AG04449 (cell line): Measurements from ENCODE around the gene RSPH10B.
"Not testable (repeated sequence)": the region's sequence is repeated elsewhere in the genome, so short reads cannot be mapped to it uniquely, and the experiment has no call there.

Experiments
- CTCF ChIA-PET: fragments of 350-600 bp; formaldehyde crosslinking; extraction: SDS; loops from one replicate; lab custom pipeline; 2021; ENCODE audit warnings: antibody characterized with exemption; lab: Yijun Ruan, JAX
- POLR2A ChIA-PET: fragments of 400-600, 350-600 bp; formaldehyde crosslinking; extraction: SDS; loops from one replicate; lab custom pipeline; 2020; ENCODE audit warnings: antibody characterized with exemption, inconsistent platforms; lab: Yijun Ruan, JAX
- DNase-seq: peaks from one replicate; pipeline ENCODE4 v3.0.0-alpha.2; 2010; ENCODE audit warnings: low read depth, low spot score
- H3K4me3 ChIP-seq: 2 replicates; pipeline ENCODE4 v1.5.1; 2011; ENCODE audit warnings: low read depth, mild to moderate bottlenecking, control low read depth, low read length
- CTCF ChIP-seq: IDR thresholded peaks from one replicate; pipeline ENCODE4 v1.5.1; 2011; ENCODE audit warnings: mild to moderate bottlenecking, moderate library complexity, low read length, control low read depth, inconsistent platforms; ENCODE audit not compliant: insufficient read depth; ENCODE audit errors: missing control alignments

RSPH10B gene

GRCh38 chr7:6008668-6009611 lies 38.5 kb upstream of the RSPH10B start, which contains the start of the genes AIMP2 and PMS2:
AIMP2 (plus strand) TSS chr7:6009272; CDS start chr7:6009364, 92 bp downstream.
PMS2 (minus strand) TSS chr7:6009049; CDS start chr7:6009019, 30 bp downstream.
- peak; percentile 6 for TF ChIP-seq CTCF
- POLR2A ChIA-PET, result interaction anchor here (0.6 to 1.0 kb wide), 5 partner anchors 18 to 656 kb away, joined by 3 to 4 read pairs (median 3); no protein-coding TSS in a partner anchor
- CTCF ChIA-PET, result interaction anchor here (0.8 to 3.5 kb wide), 6 partner anchors 11 to 342 kb away, joined by 3 to 17 read pairs (median 4); no protein-coding TSS in a partner anchor
- peak within 1 kb of the TSS; percentile 91 for H3K4me3 ChIP-seq
- DNase-seq, result peak; percentile 82

GRCh38 chr7:6007835-6008590 lies 37.5 kb upstream of the RSPH10B start:
- DNase-seq, result not testable (repeated sequence)
- ChIA-PET CTCF (interaction anchor here (0.8 to 3.5 kb wide), 6 partner anchors 10 to 343 kb away, joined by 3 to 17 read pairs (median 4); no protein-coding TSS in a partner anchor), POLR2A (interaction anchor here (0.7 to 1.0 kb wide), 2 partner anchors 19 to 104 kb away, joined by 3 to 4 read pairs; no protein-coding TSS in a partner anchor)
- H3K4me3 ChIP-seq, result peak overlapping the region; percentile 90

- no peak overlapping the region for H3K4me3 ChIP-seq
- POLR2A ChIA-PET, result no interaction called here
- no peak for DNase-seq
- CTCF ChIA-PET, result interaction anchor here (2.0 to 3.5 kb wide), 2 partner anchors 10 to 151 kb away, joined by 5 to 17 read pairs; no protein-coding TSS in a partner anchor
- TF ChIP-seq CTCF, result no peak
Measured at GRCh38 chr7:6007386-6007785, 36.9 kb upstream of the RSPH10B start.

- ChIA-PET CTCF (interaction anchor here (0.6 to 3.4 kb wide), 33 partner anchors 8 to 439 kb away, joined by 3 to 19 read pairs (median 4); partner anchors contain the start of genes AIMP2 and PMS2), POLR2A (interaction anchor here (0.6 to 0.7 kb wide), 3 partner anchors 14 to 175 kb away, joined by 3 read pairs; no protein-coding TSS in a partner anchor)
- H3K4me3 ChIP-seq, result no peak overlapping the region
- no peak for DNase-seq
- peak; percentile 62 for TF ChIP-seq CTCF
Measured at GRCh38 chr7:5997210-5997808, 26.8 kb upstream of the RSPH10B start.

- H3K4me3 ChIP-seq, DNase-seq, CTCF ChIA-PET, POLR2A ChIA-PET: not testable (repeated sequence)
Measured at GRCh38 chr7:5987061-5987460, 16.6 kb upstream of the RSPH10B start.

- CTCF ChIA-PET, H3K4me3 ChIP-seq, DNase-seq, POLR2A ChIA-PET: not testable (repeated sequence)
Measured at GRCh38 chr7:5979680-5980314, 9.3 kb upstream of the RSPH10B start.

GRCh38 chr7:5973580-5973979 lies 3.1 kb upstream of the RSPH10B start:
- DNase-seq, H3K4me3 ChIP-seq, POLR2A ChIA-PET, CTCF ChIA-PET: not testable (repeated sequence)

GRCh38 chr7:5963810-5964209 lies 6.7 kb downstream of the RSPH10B start:
- POLR2A ChIA-PET, DNase-seq, H3K4me3 ChIP-seq, CTCF ChIA-PET: not testable (repeated sequence)

GRCh38 chr7:5963205-5963604 lies 7.3 kb downstream of the RSPH10B start:
- POLR2A ChIA-PET, CTCF ChIA-PET, DNase-seq, H3K4me3 ChIP-seq: not testable (repeated sequence)

- POLR2A ChIA-PET, H3K4me3 ChIP-seq, DNase-seq, CTCF ChIA-PET: not testable (repeated sequence)
Measured at GRCh38 chr7:5934945-5935450, 35.5 kb downstream of the RSPH10B start.
